Fibroblast of lung (primary cell): ENCODE data around the gene CROCC2.

ENCODE experiments used
- CTCF ChIP-seq, 2 donors: IDR thresholded peaks in 1 of 2; conservative IDR thresholded peaks in 1 of 2; 1 replicate in 1 of 2; 2 replicates in 1 of 2; pipeline ENCODE4 v1.5.1; 2011 to 2012; ENCODE audit warnings: low read length in 2 of 2, control low read depth in 1 of 2, inconsistent platforms in 1 of 2, low read depth in 1 of 2, mild to moderate bottlenecking in 1 of 2
- EZH2 ChIP-seq: IDR thresholded peaks from 2 replicates; pipeline ENCODE4 v1.5.1; 2012; ENCODE audit warnings: low read length, control low read depth, mild to moderate bottlenecking; ENCODE audit errors: missing control alignments

DNA sequence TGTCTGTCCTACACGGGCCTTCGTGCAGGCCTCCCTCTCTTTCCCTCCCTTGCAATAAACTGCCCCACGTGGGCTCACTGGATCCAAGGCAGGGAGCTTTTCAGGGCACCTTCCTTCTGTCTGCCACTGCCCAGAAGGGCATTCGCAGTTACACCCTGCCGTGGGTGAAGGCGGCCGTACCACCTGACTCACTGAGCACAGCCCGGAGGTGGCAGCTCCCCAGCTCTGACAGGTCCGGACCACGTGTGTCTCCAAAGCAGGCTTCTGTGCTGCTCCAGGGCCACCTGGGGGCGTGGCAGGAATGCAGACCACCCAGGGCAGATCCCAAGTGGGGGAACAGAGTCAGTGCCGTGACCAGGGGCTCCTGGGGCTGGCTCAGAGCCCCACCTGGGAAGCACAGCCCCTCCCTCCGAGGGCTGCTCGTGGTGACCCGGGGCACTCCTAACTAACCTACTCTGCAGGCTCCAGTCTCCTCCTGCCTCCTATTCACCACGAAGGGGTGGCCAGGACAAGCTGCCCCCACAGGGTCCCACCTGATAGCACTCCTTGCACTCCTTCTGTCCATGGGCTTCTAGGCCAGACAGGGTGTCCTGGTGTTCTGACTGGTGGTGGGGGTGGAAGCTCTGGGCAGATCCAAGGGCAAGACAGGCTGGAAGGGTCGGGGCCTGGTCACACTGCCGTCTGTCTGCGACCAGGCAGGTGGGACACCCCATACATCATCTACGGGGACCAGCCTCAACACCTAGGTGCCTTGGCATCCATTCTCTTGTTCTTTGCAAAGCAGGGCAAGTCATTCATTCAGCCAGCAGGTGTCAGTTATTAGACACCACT, 102.0 kb downstream of the CROCC2 start:
- TF ChIP-seq EZH2: no peak
- no peak for TF ChIP-seq CTCF (conservative IDR thresholded peaks at IDR 0.05 in 1 of 2, IDR thresholded peaks at IDR 0.05 in 1 of 2; ENCODE audit: low read depth in 1 of 2, low read length in 2 of 2)
